ENCODE measurements around the gene ZNF239.
"Not testable (repeated sequence)": the region's sequence is repeated elsewhere in the genome, so short reads cannot be mapped to it uniquely, and the experiment has no call there.

The ZNF239 gene

GRCh38 chr10:43576580-43576979 lies 2.2 kb upstream of the ZNF239 start:
- Histone ChIP-seq H3K27ac (no peak overlapping the region), H3K4me3 (no peak overlapping the region)
- no peak for DNase-seq (ENCODE audit: low spot score)
- TF ChIP-seq CTCF (IDR thresholded peaks at IDR 0.05), result no peak

DNA sequence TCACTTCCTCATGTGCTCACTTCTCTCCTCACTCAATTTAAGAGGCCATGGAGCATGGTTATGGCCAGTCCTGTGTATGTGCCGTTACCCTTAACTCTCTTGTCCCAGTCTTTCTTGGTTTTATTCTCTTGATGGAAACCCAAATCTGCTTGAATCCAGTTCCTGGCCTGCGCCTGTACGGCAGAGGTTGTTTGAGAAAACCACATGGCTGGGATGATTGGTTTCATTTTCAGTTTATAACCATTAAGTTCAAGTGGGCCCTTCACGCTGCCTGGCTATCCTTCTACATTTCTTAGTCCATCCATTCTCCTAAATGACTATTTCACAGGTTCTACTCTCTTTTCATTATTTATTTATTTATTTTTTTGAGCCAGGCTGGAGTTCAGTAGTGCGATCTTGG lies 1.6 kb upstream of the ZNF239 start:
- DNase-seq (ENCODE audit: low spot score), result no peak
- Histone ChIP-seq H3K4me3 (no peak overlapping the region), H3K27ac (no peak overlapping the region)
- no peak for TF ChIP-seq CTCF (IDR thresholded peaks at IDR 0.05)

- Histone ChIP-seq H3K4me3 (peak overlapping the region; percentile 72), H3K27ac (peak overlapping the region in 1 of 2 donors; percentile 73)
- TF ChIP-seq CTCF (IDR thresholded peaks at IDR 0.05), result no peak
- DNase-seq (ENCODE audit: low spot score), result no peak
Measured at GRCh38 chr10:43574906-43575305, 490 bp upstream of the ZNF239 start.

DNA sequence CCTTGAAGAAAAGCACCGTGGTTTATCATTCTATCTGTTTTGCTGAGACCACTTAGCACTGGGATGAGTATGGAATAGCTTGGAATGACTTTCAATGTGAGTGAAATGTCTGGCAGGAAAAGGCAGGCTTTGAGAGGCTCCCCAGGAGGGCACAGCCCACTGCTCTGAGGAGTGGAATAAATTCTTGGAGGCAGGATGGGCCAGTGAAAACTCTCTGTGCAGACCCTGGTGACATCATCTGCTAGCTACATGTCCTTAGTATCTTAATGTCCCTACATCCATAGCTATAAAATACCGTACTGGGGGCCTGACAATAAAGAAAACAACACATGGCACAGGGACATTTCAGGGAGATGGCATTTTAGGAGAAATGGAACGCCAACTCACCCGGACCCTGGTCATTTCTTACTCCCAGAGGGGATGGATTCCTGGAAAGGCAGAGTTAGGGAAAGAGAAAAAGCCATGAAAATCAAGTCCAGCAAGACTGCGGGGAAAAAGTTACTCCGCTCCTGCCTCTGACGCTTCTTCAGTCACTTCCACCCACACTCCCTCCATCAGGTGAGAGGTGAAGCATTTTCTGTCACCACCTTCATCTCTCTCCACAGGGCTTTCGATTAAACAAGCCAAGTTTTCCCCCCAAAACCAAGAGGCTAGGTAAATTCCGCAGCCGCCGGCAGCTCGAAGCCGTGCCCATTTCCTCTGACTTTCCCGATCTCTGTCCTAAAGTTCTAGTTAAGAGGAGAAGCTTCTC lies 991 bp downstream of the ZNF239 start:
- H3K4me3 ChIP-seq, result peak overlapping the region; percentile 72
- TF ChIP-seq CTCF (IDR thresholded peaks at IDR 0.05), result no peak
- H3K27ac ChIP-seq, result peak overlapping the region; percentile 3 to 73
- DNase-seq (ENCODE audit: low spot score), result no peak

GRCh38 chr10:43570971-43571370 lies 3.4 kb downstream of the ZNF239 start:
- Histone ChIP-seq H3K4me3 (no peak overlapping the region), H3K27ac (no peak overlapping the region)
- no peak for DNase-seq (ENCODE audit: low spot score)
- no peak for TF ChIP-seq CTCF (IDR thresholded peaks at IDR 0.05)

DNA sequence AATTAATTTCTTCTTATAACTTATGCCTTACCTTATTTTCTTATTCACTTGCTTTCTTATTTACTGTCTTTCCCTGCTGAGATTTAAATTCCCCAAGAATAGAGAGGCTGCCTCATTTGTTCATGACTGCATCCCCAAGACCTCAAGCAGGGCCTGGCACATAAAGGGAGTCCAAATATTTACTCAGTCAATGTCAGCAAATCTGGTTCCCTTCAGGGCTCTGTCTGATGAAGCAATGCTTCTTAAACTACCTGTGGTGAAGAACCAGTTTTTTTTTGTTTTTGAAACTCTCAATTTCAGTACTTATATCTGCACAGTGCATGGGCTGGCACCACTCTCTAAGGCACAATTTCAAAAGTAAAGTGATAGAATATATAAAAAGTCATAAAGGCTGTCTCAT lies 4.7 kb downstream of the ZNF239 start:
- no peak for DNase-seq (ENCODE audit: low spot score)
- H3K4me3 ChIP-seq, result no peak overlapping the region
- no peak overlapping the region for H3K27ac ChIP-seq
- TF ChIP-seq CTCF (IDR thresholded peaks at IDR 0.05), result no peak

- H3K4me3 ChIP-seq, result no peak overlapping the region
- no peak overlapping the region for H3K27ac ChIP-seq
- DNase-seq (ENCODE audit: low spot score), result no peak
- no peak for TF ChIP-seq CTCF (IDR thresholded peaks at IDR 0.05)
Measured at GRCh38 chr10:43557214-43557613, 17.2 kb downstream of the ZNF239 start.

GRCh38 chr10:43543746-43544145 lies 30.7 kb downstream of the ZNF239 start:
- H3K27ac ChIP-seq; H3K4me3 ChIP-seq; DNase-seq (ENCODE audit: low spot score): not testable (repeated sequence)
